GM18520 (cell line): Measurements from ENCODE around the gene MYADM.
"Not testable (repeated sequence)": the region's sequence is repeated elsewhere in the genome, so short reads cannot be mapped to it uniquely, and the experiment has no call there.

Experiments
- ATAC-seq: cut with Tn5 transposase; IDR thresholded peaks from one replicate; pipeline ENCODE4 v1.9.1; 2021; ENCODE audit not compliant: unreplicated experiment

Gene MYADM, protein sequence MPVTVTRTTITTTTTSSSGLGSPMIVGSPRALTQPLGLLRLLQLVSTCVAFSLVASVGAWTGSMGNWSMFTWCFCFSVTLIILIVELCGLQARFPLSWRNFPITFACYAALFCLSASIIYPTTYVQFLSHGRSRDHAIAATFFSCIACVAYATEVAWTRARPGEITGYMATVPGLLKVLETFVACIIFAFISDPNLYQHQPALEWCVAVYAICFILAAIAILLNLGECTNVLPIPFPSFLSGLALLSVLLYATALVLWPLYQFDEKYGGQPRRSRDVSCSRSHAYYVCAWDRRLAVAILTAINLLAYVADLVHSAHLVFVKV

DNA sequence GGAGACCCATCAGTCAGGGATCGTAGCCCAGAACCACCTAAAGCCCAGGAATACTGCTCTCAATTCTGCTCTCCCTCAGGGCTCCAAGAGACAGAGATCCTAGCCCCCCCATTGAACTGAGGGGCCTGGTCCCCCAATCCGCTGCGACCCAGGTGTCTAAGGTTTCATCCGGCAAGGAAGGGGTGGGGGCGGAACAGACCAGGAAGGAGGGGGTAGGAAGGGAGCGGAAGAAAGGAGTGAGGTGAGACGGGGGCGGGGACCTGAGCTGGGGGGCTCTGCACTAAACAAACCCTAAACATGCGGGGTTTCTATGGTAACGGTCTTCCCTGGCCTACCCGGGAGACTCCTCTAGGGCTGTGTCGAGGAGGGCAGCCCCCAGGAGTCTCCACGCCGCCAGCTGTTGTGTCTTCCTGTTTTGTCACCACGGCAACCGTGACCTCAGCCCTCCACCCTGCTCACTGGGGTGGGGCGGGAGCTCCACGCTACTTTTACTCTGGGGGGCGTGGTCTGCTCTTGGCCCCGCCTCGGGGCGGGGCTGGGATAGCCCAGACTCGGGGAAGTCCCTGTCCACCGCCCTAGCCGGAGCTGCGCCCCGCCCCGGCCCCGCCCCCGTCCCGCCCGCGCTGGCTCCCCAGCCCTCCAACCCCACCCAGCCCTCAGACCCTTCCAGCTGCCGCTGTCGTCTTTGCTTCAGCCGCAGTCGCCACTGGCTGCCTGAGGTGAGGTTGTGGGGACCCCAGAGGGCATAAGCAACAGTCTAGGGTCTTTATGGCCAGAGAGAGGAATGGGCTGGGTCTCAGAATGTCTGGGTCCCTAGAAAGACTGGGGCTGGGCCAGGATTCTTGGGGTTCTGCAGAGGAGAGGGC is at the start of gene MYADM:
Gene MYADM (plus strand): TSS at position 659 of the 866 bp plus-strand sequence. CDS start 5,647 bp downstream, outside the sequence.
- ATAC-seq = peak; percentile 65

DNA sequence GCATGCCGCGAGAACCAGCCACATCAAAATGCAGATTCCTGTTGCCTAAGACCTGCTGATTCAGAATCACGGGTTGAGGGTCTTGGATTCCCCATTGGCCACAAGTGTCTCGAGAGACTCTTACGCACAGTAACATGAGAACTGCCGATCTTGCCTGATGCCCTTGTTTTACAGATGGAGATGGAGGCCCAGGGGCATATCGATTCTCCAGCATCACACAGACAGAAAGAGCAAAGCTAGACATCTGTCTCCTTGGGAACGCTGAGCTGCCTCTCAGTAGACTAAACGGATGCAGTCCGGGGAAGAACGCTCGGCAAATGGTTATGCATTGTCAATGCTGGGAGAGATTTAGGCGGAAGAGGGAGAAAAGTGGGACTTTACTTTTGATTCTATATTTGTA is 48.9 kb upstream of the MYADM start:
- no peak for ATAC-seq

DNA sequence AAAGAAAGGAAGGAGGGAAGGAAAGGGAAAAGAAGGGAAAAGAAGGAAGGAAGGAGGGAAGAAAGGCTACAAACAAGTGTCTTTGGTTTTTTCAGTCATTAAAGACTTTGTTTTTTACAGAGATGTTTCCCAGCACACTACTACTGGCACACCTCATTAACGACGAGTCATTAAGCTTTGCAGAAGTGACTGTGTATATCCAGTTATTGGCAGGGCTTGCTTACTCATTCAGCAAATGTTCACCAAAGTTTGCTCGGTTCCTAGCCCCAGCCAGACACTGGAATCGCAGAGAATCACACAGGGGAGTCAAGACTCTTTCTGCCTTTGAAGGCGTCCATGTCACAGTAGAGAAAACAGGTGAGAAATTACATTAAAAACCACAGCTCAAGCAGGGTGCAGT is 47.8 kb upstream of the MYADM start:
- no peak for ATAC-seq

DNA sequence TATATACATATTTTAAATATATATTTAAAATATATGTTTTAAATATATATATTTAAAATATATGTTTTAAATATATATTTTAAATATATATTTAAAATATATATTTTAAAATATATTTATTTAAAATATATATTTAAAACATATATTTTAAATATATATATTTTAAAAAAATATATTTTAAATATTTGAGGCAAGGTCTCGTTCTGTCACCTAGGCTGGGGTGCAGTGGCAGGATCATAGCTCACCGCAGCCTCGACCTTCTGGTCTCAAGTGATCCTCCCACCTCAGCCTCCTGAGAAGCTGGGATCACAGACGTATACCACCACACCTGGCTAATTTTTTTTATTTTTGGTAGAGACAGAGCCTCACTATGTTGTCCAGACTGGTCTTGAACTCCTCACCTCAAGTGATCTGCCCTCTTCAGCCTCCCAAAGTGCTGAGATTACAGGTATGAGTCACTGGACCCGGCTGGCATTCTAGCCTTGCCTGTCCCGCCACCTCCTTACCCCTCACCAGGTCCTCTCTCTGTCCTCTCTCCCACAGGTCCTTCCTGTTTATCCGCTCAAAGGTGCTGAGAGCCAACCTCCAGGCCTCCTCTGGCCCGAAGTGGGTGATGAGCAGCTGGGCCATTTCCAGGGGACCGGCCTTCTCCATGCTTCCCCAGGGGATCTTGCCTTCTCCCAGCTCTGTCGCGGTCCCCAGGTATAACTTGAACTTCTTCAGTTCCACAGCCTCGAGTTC is 44.1 kb upstream of the MYADM start:
- ATAC-seq = no peak

DNA sequence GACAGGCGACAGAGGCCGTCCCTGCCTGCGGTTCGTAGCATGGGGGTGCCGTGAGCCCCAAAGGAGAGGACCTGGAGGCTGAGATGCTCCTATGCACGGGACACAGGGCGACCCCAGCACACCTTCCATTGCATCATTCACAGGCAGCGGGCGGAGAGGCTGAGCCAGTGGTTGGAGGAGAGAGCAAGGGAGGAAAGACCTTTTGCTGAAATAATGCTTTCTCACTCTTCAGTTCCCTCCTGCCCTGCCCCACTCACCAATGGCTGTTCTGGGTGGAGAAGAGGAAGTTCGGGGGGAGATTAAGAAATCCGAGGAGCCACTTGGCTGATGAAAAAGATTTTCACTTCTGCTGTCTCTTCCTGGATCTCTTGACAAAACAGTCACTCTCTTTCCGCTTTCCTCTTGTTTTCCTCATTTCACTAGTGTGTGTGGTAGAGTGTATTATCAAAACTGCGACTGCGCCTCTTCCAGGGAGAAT is 43.5 kb upstream of the MYADM start, which contains the start of gene NLRP12:
Gene NLRP12 (minus strand): TSS at position 181 of the 478 bp plus-strand sequence. CDS start 140 bp downstream, at position 41.
- ATAC-seq = no peak

DNA sequence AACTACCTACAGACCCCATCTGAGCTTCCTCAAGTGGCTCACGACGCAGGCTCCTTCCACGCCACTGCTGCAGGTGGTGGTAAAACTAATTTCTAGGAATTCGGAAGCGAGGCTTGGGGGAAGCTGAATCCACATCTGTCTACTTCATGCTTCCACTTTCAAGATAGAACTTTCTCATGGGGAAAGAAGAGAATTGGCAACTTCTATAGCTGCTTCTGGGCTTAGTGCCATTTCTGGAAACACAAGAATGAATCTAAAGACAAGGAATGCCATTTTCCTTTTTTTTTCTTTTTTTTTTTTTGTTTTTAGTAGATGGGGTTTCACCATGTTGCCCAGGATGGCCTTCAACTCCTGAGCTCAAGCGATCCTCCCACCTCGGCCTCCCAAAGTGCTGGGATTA is 40.8 kb upstream of the MYADM start:
- ATAC-seq = no peak

DNA sequence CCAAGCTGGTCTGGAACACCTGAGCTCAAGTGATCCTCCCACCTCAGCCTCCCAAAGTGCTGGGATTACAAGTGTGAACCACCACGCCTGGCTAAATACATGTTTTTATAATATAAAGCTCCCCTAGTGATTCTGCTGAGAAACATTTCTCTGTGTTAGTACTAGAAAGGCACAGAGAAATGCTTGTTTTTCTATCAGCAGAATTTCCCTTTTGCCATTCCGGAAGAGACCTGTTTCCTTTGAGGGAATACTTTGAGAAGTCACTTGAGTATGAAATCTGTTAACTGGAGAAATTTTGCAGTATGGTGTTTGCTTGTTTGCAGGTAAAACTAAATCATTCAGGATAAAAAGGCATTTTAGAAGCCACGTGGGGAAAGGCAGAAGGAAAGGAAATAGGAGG is 39.2 kb upstream of the MYADM start:
- no peak for ATAC-seq

DNA sequence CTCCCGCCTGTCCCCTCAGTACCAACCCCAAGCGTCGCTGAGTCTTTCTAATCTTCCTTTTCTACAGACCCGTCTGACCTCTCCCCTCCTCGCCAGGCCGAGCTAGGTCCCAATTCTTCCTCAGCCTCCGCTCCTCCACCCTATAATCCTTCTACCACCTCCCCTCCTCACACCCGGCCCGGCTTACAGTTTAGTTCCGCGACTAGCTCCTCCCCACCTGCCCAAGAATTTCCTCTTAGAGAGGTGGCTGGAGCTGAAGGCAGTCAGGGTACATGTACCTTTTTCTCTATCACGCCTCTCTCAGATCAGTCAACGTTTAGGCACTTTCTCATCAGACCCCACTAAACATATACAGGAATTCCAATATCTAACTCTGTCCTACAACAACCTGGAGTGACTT is 34.8 kb upstream of the MYADM start:
- not testable (repeated sequence) for ATAC-seq

DNA sequence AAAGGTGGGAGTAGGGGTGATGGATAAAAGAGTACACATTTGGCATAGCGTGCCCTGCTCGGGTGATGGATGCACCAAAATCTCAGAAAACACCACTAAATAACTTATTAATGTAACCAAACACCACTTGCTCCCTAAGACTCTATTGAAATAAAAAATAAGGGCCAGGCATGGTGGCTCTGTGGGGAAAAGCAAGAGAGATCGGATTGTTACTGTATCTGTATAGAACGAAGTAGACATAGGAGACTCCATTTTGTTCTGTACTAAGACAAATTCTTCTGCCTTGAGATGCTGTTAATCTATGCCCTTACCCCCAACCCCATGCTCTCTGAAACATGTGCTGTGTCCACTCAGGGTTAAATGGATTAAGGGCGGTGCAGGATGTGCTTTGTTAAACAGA is 29.2 kb upstream of the MYADM start:
- not testable (repeated sequence) for ATAC-seq

DNA sequence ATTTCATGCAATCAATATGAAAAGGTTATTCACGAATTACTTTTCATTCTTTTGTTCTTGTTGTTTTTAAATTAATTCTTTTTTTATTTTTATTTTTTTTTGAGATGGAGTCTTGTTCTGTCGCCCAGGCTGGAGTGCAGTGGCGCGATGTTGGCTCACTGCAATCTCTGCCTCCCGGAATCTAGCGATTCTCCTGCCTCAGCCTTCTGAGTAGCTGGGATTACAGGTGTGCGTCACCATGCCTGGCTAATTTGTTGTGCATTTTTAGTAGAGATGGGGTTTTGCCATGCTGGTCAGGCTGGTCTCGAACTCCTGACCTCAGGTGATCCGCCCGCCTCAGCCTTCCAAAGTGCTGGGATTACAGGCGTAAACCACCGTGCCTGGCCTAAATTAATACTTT is 27.4 kb upstream of the MYADM start:
- not testable (repeated sequence) for ATAC-seq

DNA sequence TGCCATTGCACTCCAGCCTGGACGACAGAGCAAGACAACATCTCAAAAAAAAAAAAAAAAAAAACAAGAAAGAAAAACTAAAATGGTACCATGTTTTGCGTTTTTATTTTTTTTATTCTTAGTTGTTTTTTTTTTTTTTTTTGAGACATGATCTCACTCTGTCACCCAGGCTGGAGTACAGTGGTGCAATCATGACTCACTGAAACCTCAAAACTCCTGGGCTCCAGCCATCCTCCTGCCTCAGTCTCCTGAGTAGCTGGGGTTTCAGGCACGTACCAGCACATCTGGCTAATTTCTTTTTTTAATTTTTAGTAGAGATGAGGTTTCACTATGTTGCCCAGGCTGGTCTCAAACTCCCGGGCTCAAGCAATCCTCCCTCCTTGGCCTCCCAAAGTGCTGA is 26.8 kb upstream of the MYADM start:
- ATAC-seq = not testable (repeated sequence)

DNA sequence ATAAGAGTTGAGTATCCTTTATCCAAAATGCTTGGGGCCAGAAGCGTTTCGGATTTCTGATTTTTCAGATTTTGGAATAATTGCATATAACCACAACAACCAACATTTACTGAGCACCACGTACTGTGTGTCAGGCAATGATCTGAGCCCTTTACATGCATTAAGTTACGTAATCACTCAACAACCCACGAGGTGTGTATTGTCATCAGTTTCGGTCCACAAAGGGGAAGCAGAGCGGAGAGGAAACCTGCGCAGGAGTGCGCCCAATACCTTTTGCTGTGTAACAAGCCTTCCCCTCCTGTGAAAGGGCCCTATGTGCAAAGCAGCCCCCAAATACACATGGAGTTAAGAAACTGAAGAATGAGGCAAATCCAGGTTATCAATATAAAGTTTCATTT is 22.8 kb upstream of the MYADM start:
- no peak for ATAC-seq

DNA sequence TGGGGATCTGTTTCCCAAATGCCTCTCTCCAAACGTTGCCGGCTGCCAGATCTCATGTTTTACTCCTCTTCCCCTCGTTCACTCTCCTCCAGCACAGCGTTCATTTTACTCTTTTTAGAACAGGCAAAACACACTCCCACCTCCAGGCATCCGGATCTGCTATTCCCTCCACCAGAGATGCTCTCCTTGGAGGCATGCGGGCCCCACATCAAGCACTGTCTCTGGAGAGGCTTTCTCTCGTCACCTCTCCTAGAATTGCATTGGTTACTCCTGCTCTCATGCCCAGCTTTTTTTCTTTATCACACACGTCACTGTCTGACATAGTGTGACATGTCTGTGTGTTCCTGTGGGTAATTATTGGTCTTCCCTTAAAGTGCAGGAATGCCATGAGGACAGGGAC is 20.1 kb upstream of the MYADM start:
- no peak for ATAC-seq

DNA sequence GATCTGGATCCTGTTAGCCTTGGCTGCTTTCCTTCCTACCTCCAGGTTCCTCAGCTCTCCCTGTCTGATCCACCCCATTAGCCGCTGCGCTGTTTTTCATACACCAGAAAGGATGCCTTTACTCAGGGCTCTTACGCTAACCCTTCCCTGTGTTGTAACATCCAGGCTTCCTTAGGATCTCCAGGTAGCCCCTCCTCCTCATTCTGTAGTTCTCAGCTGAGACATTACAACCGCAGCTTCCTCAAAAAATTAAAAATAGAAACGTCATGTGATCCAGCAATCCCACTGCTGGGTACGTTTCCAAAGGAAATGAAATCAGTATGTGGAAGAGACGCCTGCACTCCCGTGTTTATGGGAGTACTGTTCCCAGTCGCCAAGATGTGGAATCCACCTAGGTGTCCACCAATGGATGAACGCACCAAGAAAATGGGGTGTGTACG is 18.4 kb upstream of the MYADM start:
- no peak for ATAC-seq

DNA sequence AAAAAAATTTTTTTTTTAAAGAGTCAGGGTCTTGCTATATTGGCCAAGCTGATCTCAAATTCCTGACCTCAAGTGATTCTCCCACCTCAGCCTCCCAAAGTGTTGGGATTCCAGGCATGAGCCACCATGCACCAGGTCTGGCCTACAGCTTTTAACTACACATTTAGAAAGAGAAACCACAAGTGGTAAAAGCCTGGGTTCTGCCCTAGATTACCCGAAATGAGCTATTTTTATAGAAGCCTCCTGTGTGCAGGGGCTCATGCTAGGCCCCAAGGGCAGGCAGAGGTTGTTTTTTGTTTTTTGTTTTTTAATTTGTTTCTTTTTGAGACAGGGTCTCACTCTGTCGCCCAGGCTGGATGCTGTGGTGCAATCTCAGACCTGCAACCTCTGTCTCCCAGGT is 14.0 kb upstream of the MYADM start:
- ATAC-seq = no peak

DNA sequence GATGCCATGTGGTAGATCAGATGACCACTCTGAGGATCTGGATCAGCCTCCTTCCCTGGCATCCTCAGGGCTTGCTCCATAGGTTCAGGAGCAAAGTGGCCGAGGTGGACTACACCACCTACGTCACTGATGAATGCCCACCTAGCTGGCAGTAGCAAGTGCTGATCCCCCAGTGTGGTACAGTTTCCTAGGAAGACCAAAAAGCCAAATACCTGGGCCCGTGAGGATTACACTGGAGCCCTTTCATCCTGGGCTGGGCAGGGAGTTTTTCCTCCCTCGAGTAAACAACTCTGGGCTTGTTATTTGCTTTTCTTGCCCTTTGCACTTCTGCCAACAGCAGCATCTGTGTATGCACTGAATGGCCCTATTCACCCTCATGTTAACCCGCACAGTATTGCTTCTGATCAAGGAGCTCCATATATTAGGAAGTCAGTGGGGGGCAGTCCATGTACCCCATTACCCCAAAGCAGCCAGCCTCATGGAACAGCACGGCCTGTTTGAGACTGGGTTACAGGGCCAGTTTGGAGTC is 3.3 kb upstream of the MYADM start:
- ATAC-seq = no peak

DNA sequence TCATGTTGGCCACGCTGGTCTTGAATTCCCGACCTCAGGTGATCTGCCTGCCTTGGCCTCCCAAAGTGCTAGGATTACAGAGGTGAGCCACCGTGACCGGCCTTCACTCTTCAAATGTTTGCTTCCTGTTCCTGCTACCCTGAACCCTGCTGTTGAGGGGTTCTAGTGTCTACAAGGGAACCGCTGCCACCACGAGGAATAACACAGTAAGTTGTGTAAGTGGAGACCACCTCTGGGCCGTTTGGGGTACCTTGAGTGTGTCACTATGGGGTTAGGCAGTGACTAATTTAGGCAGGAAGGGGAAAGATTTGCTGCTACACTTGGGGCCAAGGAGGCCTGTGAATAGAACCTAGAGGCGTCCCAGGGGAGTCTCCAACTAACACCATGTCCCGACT is 2.2 kb upstream of the MYADM start:
- no peak for ATAC-seq

DNA sequence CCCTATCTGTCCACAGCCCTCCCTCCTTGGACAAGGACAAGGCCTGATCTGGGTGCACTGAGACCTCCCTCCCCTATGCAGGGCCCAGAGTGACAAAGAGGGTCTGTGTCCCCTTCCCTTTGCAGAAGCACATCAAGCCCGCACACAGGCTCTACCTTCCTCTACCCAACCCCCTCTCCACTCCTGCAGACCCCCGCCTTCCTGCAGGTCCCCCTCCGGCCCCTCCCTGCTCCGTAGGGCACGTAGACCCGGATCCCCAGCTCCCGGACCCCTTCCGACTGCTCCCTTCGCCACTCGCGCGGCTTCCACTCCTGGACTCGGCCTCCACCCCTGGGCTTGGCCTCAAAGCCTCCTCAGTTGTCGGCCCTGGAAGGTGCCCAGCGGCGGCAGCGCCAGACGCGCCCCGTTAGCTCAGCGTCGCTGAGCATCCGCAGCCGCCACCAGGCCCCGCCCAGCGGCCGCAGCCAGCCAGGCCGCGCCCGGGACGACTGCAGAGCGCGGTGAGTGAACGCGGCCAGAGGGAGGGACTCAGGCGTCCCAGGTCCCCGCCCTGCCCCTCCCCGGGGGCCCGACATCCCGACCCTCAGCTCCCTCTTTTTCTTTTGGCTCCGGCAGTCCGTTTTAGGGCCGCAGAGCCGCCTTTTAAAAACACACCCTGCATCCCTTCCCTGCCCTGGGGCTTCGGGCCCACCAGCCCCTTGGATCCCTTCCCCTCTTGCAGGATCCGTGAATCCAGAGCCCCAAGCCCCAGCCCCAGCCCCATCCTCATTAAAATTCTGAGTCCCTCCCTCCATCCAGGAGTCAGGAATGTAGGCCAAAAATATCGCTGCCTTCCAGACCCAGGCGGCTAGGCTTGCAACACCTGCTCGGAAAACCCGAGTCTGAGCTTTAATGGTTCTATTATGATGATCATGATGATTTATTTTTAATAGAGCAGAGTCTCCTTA is 1.5 kb upstream of the MYADM start:
- no peak for ATAC-seq

DNA sequence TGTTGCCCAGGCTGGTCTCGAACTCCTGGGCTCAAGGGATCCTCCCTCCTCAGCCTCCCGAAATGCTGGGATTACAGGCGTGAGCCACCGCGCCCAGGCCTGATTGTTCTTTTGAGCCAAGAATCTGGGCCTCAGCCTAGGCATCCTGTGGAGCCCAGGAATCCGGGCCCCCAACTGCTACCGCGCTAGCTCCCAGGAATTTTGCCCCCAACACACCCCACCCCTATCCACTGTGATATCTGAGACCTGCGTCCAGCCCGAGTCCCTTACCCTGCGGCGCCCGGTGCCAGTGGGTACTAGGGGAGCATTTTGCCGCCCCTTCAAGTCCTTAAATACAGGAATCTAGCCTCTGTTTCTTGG is 838 bp upstream of the MYADM start:
- ATAC-seq = no peak
